GM18499 (cell line): Measurements from ENCODE around the gene CFAP298.
"Not testable (repeated sequence)": the region's sequence is repeated elsewhere in the genome, so short reads cannot be mapped to it uniquely, and the experiment has no call there.

ENCODE experiments used
- ATAC-seq: cut with Tn5 transposase; IDR thresholded peaks from one replicate; pipeline ENCODE4 v1.9.1; 2021; ENCODE audit warnings: moderate number of reproducible peaks; ENCODE audit not compliant: insufficient read depth, unreplicated experiment

Gene CFAP298

DNA sequence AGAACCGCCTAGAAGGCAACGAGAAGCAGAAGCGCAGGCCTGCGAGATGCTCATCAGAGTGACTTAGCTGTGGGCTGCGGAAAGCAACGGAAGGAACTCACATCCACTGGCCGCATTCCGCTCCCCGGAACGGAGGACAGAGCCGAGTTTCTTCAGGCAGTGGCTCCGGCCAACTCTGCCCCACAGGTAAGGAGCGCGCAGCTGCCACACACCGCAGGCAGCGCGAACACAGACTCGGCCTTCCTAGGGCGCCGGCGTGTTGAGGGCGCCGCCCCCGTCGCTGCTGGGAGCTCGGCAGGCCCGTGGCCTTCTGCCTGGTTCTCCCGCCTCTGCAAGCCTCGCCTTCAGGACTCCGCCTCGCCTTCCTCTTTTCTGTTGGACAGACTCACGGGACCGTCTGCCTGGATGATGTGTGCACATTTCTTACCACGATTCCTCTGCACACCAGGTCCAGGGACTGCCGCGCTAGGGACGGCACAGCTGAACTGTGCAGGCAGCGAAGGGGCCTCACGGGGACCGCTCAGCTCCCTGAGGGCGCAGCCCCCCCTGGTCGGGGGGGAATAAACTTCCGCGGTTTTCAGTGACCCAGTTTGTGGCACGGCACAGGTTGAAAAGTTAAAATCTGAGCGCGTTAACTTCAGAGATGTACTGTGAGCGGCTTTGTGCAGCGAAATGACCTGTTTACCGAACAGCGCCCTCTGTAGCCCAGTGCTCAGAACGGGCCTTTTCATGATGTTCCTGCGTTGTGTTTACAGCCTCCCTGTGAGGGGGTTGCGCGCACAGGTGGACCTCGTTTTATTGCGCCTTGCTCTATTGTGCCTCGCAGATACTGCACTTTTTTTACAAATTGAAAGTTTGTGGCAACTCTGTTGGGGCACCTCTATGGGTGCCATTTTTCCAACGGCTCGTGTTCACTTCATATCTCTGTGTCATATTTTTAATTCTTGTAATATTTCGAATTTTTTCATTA is 42.6 kb downstream of the CFAP298 start:
- ATAC-seq = peak; percentile 60

DNA sequence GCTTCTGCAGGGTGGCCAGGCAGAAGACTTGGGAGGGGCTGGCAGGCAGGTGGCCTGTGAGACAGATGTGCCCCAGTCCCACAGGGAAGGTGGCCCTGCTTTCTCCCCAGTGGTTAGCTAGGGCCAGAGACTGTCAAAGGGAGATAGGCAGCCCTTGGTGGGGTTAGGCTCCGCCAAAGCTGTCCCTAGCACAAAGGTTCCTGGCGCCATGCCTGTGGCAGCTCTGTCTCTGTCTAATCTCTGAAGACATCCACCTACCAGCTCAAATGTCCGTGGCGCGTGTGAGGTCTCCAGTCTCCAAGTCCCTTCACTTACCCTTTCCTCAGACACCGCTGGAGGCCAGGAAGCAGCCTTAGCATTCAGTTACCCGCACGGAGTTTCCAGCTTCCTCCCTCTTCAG is 44.6 kb downstream of the CFAP298 start:
- ATAC-seq = no peak

DNA sequence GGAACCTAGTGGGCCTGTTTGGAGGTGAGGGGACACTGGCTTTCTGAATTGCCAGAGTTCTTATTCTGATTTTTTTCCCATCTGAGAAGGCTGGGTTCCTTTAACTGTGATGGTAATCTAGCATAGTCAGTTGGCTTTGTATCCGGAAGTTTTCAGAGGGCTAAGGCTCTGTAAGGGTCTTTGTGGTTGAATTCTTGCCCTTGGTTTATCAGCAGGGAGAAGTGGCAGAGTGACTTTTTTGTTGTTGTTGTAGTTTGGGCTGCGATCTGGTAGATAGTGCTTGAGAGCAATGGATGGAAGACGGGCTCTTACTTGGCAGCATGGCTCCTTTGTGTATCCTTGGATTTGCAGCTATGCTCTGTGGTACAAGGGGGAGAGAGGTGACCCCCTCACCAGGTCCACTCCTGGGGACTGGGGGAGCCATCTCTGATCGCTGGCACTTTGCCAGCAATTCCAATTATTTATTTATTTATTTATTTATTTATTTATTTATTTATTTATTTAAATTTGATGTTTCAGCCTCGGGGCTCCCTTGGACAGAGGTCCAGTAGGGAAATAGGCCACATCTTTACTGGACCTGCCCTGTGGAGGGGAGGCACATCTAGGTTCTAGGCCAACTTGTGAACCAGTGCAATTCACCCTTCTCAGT is 45.3 kb downstream of the CFAP298 start:
- ATAC-seq = no peak

DNA sequence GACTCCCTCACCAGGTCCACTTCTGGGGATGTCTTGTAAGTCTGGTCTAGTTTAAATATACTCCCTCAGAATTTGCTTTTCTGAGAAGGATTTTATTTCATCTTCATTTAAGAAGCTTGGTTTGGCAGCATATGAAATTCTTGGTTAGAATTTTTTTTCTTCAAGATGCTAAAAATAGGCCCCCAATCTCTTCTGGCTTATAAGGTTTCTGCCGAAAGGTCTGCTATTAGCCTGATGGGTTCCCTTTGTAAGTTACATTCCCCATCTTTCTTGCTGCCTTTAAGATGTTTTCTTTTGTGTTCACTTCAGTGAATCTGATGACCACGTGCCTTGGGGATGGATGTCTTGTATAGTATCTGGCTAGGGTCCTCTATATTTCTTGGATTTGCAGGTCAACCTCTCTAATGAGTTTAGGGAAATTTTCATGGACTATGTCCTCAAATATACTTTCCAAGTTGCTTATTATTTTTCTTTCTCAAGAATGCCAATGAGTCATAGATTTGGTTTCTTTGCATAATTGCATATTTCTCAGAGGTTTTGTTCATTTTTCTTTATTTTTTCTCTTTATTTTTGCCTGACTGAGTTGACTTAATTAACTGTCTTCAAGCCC is 46.2 kb downstream of the CFAP298 start:
- ATAC-seq = no peak

DNA sequence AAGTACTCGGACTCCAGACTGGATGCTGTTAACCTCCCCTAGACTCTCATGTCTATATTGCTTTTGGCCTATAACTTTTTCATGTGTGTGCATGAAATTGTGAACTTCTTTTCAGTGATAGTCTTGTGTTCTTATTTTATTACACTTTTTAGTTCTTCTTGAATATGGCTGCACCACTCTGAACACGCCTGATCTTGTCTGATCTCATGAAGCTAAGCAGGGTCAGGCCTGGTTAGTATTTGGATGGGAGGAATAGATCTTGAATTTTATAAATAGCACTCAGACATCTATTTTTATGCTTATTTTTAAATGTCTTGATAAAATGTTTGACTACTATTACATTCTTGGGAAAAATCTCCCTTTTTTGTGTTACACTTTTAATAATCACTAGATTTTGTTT is 49.3 kb downstream of the CFAP298 start:
- ATAC-seq = no peak

DNA sequence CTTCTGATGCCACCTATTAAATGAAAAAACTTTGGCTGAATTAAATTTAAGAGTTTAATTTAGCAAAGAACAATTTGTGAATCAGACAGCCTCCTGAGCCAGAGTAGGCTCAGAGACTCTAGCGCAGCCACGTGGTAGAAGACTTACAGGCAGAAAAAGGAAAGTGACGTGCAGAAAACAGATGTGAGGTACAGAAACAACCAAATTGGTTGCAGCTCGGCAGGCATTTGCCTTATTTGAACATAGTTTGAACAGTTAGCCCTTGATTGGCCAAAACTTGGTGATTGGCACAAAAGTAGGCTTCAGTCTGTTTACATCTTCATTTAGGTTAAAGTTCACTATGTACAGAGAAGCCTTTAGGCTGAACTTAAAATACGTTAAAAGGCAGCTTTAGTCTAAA is 49.8 kb downstream of the CFAP298 start:
- no peak for ATAC-seq

DNA sequence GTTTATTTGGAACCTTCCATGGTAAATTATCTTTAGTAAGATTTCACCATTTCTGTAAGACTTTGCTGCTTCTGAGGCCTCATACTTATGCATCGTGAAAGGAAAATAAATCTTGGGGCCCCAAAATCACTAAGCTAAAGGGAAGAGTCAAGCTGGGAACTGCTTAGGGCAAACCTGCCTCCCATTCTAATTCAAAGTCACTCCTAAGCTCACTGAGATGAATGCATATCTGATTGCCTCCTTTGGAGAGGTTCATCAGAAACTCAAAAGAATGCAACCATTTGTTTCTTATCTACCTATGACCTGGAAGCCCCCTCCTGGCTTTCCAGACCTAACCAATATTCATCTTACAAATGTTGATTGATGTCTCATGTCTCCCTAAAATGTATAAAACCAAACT is 50.7 kb downstream of the CFAP298 start:
- not testable (repeated sequence) for ATAC-seq

DNA sequence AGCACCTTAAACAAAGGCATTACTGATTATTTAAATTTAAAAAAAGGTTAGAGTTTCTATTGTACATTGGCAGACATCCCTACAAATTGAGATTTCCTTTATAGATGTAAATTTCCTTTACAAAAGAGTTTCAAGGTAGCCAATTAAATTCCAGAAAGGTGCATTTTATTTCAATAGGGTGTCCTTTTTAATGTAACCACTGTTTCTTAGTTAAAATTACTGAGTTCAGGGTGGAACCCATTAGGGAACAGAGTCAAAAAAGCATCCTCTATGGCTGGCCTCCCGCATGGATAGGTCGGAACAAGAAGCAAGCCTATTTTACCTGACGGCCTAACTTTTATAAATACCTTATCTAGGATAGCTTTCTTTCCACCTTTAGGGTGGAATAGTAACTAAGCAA is 51.3 kb downstream of the CFAP298 start:
- no peak for ATAC-seq

DNA sequence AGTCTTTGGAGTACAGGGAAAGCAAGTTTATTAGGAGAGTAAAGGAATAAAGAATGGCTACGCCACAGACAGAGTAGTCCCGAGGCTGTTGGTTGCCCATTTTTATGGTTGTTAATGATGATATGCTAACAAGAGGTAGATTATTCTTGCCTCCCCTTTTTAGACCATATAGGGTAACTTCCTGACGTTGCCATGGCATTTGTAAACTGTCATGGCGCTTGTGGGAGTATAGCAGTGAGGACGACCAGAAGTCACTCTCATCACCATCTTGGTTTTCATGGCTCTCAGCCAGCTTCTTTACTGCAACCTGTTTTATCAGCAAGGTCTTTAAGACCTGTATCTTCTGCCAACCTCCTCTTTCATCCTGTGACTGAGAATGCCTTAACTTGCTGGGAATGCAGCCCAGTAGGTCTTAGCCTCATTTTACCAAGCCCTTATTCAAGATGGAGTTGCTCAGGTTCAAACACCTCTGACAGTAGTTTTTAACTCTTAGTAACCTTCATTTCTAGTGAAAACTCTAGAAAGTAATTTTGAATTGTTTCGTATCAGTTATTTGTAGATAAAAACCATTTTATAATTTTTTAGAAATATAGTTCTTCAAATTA is 53.1 kb downstream of the CFAP298 start:
- no peak for ATAC-seq

DNA sequence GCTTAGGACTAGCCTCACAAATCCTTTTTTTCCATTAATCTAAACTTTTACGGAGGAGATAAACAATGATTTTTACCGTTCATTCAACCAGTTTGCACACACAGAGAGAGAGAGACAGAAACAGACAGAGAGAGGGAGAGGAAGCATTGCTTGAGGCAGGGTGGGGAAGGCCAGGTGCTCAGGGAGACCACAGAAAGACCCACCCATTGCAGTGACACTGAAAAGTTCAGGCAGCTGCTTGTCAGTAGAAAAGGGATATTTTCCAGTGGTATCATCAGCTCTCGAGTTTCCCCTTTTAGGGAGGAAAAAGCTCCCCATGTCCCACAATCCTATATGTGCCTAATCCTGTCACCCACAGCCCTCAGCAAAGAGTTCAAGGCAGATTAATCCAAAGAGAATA is 54.1 kb downstream of the CFAP298 start:
- ATAC-seq = no peak

DNA sequence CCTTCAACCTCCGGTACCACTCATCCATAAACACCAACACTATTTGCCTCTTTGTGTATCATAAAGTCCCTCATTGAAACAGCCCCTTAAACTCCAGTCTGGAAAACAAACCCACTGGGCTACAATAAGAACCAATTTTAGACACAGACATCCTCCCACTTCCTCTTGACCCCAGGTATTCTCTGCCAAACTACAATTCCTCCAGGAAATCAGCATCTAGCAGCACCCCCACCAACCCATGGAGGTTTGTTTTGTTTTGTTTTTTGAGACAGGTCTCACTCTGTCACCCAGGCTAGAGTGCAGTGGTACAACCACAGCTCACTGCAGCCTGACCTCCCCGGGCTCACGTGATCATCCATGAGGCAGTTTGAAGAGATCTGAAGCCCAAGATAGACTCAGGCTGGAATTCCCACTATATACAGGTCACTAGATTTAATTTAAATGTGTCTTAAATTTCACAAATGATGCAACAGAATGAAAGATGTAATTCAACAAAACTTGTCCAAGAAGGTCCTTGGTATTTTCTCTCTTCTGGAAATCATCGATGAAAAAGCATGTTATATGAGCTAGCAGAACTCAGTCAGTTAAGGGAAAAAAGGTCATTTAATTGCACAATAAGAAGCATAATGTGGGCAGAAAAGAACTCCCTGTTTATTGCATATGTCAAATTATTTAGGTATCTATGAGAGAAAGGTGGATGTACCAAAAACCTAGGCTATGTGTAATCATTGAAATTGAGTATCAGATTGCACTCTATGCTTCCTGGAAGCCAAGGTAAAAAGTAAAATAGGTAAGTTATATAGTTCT is 57.1 kb downstream of the CFAP298 start:
- no peak for ATAC-seq

DNA sequence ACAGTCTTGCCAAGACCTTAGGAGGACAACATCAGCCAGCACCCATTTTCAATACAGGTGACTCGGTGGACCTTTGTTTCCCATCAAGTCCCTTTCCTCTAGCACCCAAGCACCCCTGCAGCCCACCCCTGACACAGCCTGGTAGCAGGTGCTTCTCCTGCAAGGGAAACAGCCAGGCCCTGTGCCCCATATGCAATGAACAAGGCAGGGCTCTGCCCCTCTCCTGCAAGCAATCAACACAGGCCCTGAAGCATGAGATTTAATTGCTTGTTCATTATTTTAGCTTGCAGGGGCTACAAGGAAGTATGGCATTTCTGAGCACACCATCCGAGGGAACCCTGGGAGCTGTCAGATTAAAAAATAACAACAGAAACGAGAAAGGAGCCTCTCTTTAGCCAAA is 62.3 kb downstream of the CFAP298 start:
- ATAC-seq = no peak

DNA sequence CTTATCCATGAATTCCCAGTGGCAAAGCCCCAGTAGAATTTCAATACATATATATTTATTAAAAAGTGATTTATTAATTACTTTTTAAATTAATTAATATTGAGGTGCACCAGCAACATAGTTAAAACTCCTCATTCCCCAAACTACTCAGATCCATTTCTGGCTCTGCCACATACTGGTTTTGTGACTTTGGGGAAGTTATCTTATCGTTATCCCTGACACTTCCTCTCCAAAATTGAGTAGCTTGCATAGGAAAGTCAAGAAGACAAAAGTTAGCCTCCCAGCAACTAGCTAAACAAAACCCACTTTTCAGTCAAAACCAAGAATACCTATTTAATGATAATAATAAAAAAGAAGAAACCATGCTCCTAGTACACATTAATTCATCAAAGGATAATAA is 62.7 kb downstream of the CFAP298 start:
- no peak for ATAC-seq
